GM18498 (cell line): Measurements from ENCODE around the gene POLD4.

ENCODE experiments used
- ATAC-seq: cut with Tn5 transposase; IDR thresholded peaks from one replicate; pipeline ENCODE4 v1.9.1; 2021; ENCODE audit warnings: mild to moderate bottlenecking, moderate library complexity; ENCODE audit not compliant: unreplicated experiment

The POLD4 gene

GRCh38 chr11:67389477-67389876, 36.1 kb upstream of the POLD4 start:
- ATAC-seq = no peak

- ATAC-seq = no peak
These were observed 34.2 kb upstream of the POLD4 start for GRCh38 chr11:67387518-67387917.

- ATAC-seq = no peak
These were observed 33.7 kb upstream of the POLD4 start for GRCh38 chr11:67387069-67387468.

GRCh38 chr11:67384851-67385366, 31.6 kb upstream of the POLD4 start:
- no peak for ATAC-seq

- ATAC-seq = no peak
These were observed 29.2 kb upstream of the POLD4 start for GRCh38 chr11:67382276-67383136.

GRCh38 chr11:67381244-67381972, 28.1 kb upstream of the POLD4 start:
- no peak for ATAC-seq

GRCh38 chr11:67379061-67380058, 26.0 kb upstream of the POLD4 start:
- ATAC-seq = no peak

- no peak for ATAC-seq
These were observed 25.2 kb upstream of the POLD4 start for GRCh38 chr11:67378544-67378943.

GRCh38 chr11:67376873-67377808, 23.8 kb upstream of the POLD4 start:
- no peak for ATAC-seq

GRCh38 chr11:67376063-67376820, 22.9 kb upstream of the POLD4 start:
- ATAC-seq = no peak

- ATAC-seq = no peak
These were observed 22.1 kb upstream of the POLD4 start for GRCh38 chr11:67375320-67376055.

GRCh38 chr11:67374571-67375281, 21.4 kb upstream of the POLD4 start:
- ATAC-seq = no peak

GRCh38 chr11:67373648-67374570, 20.6 kb upstream of the POLD4 start:
- ATAC-seq = peak; percentile 25

GRCh38 chr11:67372993-67373647, 19.8 kb upstream of the POLD4 start, which contains the start of gene CLCF1:
TSS of gene CLCF1 (minus strand) at chr11:67373598. CDS start at chr11:67373539, 59 bp downstream.
- peak; percentile 27 for ATAC-seq

- peak; percentile 5 for ATAC-seq
These were observed 19.1 kb upstream of the POLD4 start for GRCh38 chr11:67372321-67372992.
